Ovary (tissue), 3 donors: ENCODE results near the gene PMFBP1.

ENCODE experiments used
- CTCF ChIP-seq, 3 donors: fragments of 450-650 bp in 2 of 3; fragments of 200-600 bp in 1 of 3; IDR thresholded peaks; one replicate each; pipeline versions ENCODE4 v1.5.1 to v1.8.0; 2016 to 2022; ENCODE audit warnings: antibody characterized with exemption in 3 of 3, mild to moderate bottlenecking in 1 of 3
- POLR2A ChIP-seq: fragments of 450-650 bp; IDR thresholded peaks from one replicate; pipeline ENCODE4 v1.6.1; 2017; ENCODE audit warnings: antibody characterized with exemption, mild to moderate bottlenecking, moderate library complexity
- donor health status: DM: no; HTN: no; CAD: no.

GRCh38 chr16:72084445-72084844, 87.5 kb downstream of the PMFBP1 start:
- TF ChIP-seq CTCF (IDR thresholded peaks at IDR 0.05) = no peak
- no peak for TF ChIP-seq POLR2A
